GM23338 (cell line): Measurements from ENCODE around the gene MRTFA.

Source experiments
- CTCF ChIP-seq, 2 experiments: fragments of 200-600 bp in 1 of 2; sonication (generic) in 1 of 2; conservative IDR thresholded peaks; 2 replicates each; pipeline versions ENCODE4 v1.5.1 to v1.6.1; 2016 to 2017; ENCODE audit warnings: antibody characterized with exemption in 2 of 2, low read depth in 2 of 2, mild to moderate bottlenecking in 2 of 2, moderate library complexity in 1 of 2
- ETS1 ChIP-seq: IDR thresholded peaks from 2 replicates; pipeline ENCODE4 v1.6.1; 2016; ENCODE audit warnings: antibody characterized with exemption
- EZH2 ChIP-seq: fragments of 200-600 bp; sonication (generic); IDR thresholded peaks from one replicate; pipeline ENCODE4 v1.8.0; 2017; ENCODE audit warnings: antibody characterized with exemption, mild to moderate bottlenecking, low read depth; ENCODE audit not compliant: unreplicated experiment
- EZH2phosphoT487 ChIP-seq: fragments of 200-600 bp; sonication (generic); IDR thresholded peaks from one replicate; pipeline ENCODE4 v1.8.1; 2018; ENCODE audit warnings: antibody characterized with exemption; ENCODE audit not compliant: unreplicated experiment
- JUNB ChIP-seq: IDR thresholded peaks from one replicate; pipeline ENCODE4 v1.6.1; 2016; ENCODE audit warnings: antibody characterized with exemption; ENCODE audit not compliant: unreplicated experiment
- NANOG ChIP-seq: IDR thresholded peaks from 2 replicates; pipeline ENCODE4 v1.6.1; 2016; ENCODE audit warnings: antibody characterized with exemption, borderline replicate concordance
- POLR2AphosphoS5 ChIP-seq: IDR thresholded peaks from 2 replicates; pipeline ENCODE4 v1.6.1; 2016; ENCODE audit warnings: antibody characterized with exemption, low read depth
- REST ChIP-seq: IDR thresholded peaks from one replicate; pipeline ENCODE4 v1.6.1; 2018; ENCODE audit warnings: antibody characterized with exemption; ENCODE audit not compliant: unreplicated experiment
- STAT1 ChIP-seq: IDR thresholded peaks from one replicate; pipeline ENCODE4 v1.6.1; 2016; ENCODE audit warnings: antibody characterized with exemption; ENCODE audit not compliant: unreplicated experiment
- ZNF462 ChIP-seq: fragments of 250-450 bp; sonication (Bioruptor Pico); IDR thresholded peaks from 2 replicates; pipeline ENCODE4 v1.5.0; 2020; ENCODE audit warnings: mild to moderate bottlenecking, moderate library complexity

GRCh38 chr22:40592352-40593113, 44.0 kb downstream of the MRTFA start:
- TF ChIP-seq CTCF (conservative IDR thresholded peaks at IDR 0.05; ENCODE audit: low read depth in 2 of 2): no peak
- no peak for TF ChIP-seq ZNF462 (CRISPR knock-in tag)
- no peak for TF ChIP-seq POLR2AphosphoS5
- no peak for TF ChIP-seq EZH2phosphoT487
- TF ChIP-seq REST: no peak
- no peak for TF ChIP-seq EZH2
- TF ChIP-seq JUNB: no peak
- no peak for TF ChIP-seq STAT1
- TF ChIP-seq ETS1: no peak
- no peak for TF ChIP-seq NANOG
